CD4-positive, alpha-beta T cell treated with Interleukin-4 for 4 hours (primary cell): ENCODE results near the gene ADAMTS17.

ENCODE experiments used
- DNase-seq: peaks from one replicate; pipeline ENCODE4 v3.0.0-alpha.2; 2020

The ADAMTS17 gene

DNA sequence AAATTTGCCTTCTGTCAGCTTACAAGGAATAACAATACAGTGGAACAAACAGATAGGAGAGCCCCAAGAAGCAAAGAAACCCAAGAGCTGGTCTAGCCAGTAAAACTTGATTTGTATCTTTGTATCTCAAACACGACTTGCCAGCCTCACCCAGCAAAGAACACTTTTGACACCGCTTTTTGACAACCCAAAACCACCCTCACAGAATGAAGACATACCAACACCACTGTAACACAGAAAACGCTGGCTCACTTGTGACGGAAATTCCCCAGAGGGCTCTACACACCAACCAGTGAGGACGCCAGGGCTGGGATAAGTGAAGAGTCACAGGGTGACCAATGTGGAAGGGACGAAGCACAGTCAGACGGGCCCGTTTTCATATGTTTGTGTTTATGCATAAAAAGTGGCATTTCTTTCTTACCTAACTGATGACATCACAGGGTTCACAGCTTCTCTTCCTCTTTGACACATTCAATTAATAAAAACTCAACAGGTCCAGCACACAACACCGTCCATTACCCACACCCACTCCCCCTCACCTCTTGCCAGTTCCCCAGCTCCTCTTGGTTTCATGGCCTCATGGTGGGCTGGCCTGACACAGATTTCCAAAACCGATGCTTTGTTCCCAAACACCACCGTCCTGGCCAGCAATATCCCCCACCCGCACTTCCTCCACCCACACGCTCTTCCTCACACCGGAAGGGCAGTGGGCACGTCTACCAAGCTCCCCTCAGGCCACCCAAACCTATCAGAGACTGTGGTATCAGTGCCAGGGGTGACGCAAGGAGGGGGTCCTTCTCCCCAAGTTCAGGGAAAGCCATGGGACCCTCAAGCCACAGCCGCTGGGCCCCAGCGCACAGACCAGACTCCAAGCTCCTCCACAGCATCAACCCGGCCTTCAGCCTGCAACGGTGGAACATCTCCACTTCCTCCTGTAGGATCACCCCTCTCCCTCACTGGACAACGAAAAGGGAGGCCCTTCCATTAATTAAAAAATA is 94.2 kb downstream of the ADAMTS17 start:
- no peak for DNase-seq

DNA sequence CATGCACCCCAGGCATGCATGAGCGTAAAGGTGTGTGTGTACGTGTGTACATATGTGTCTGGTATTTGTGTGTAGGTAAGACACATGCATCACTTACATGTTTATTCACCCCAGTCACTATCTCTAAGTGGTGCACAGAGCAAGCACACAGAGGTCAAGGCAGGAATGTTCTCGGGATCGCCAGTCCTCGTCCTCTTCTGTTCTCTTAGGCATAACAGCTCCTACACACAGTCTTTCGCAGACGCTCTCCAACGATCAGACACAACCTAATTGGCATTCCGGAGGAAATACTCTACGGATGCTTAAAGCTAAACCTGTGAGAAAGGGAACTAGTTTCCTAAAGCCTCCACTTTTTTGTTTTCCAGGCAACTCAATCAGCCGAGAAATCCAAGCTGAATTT is 95.9 kb downstream of the ADAMTS17 start:
- no peak for DNase-seq

DNA sequence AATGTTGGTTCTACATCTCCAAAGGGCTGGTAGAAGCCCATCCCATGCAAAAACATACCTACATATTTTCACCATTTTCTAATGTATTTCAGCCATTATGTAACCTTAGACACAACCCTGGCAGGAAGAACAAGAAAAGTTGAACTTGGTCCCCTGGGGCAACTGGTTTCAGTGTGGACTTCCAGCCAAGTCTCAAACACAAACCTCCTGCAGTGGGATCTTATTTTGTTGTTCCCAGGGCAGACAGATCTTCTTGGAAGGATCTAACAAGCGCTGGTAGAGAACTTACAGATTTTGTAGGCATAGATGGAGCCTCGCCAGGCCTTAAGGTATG is 96.3 kb downstream of the ADAMTS17 start:
- no peak for DNase-seq

DNA sequence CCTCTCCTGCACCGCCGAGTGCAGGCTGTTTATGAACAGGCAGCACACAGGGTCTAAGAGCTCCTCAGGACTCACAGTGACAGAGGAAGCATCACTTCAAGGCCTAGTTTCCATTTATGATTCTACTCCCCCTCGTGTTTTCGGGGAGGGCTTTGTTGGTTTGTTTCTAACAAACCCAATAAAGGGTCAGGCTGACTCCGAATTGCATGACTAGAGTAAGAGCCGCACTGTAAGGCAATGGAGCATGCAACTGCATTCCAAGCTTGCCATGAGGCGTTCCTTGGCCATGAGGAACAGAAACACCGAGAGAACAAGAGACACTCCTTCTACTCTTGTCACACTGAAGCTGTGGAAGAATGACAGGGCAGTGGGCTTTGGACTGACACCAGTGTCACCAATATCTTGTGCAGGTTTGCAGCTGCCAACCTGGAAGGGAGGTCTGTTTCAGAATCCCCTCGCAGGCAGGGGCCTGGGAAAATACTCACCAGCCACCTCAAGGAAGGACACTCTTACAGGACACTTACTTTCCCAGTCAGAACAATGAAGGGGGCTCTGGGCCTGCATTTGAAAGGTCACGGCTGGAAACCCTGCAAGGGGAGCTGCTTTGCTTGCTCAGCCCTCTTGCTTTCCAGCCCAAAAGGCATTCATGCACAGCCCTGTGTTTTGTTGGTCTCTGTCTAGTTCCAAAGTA is 96.8 kb downstream of the ADAMTS17 start:
- DNase-seq = no peak

- no peak for DNase-seq
Observed at GRCh38 chr15:100242989-100243388, 98.8 kb downstream of the ADAMTS17 start.

- no peak for DNase-seq
Observed at GRCh38 chr15:100241572-100242482, 99.9 kb downstream of the ADAMTS17 start.

GRCh38 chr15:100236981-100237720 is 104.6 kb downstream of the ADAMTS17 start:
- DNase-seq = no peak

DNA sequence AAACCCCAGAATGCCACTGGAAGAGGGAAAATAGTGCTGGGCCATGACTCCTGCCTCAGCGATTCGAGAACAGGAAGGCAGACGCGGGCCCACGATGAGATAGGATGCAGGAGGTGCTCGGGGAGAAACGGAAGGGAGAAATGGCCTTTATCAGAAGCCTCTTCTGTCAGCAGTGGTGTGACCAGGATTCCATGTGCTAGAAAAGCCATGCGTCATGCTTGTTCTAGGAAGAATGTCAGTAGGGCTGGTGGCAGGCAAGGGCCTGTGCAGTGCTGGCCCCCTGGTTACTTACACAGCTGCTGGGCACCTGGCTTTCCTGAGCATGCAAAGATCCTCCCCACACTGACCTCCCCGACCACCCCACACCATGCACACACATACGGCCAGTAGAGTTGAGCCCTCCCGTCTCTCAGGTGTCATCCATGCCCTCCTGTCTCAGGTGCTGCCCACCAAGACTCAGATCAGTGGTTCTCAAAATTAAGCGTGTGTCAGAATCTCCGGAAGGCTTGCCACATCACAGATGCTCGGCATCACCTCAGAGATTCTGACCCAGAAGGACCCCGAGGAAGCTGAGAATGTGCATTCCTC is 106.7 kb downstream of the ADAMTS17 start:
- DNase-seq = no peak

- no peak for DNase-seq
Observed at GRCh38 chr15:100234158-100235029, 107.4 kb downstream of the ADAMTS17 start.

GRCh38 chr15:100230784-100231183 is 111.0 kb downstream of the ADAMTS17 start:
- no peak for DNase-seq

GRCh38 chr15:100229181-100230163 is 112.3 kb downstream of the ADAMTS17 start:
- DNase-seq = no peak

DNA sequence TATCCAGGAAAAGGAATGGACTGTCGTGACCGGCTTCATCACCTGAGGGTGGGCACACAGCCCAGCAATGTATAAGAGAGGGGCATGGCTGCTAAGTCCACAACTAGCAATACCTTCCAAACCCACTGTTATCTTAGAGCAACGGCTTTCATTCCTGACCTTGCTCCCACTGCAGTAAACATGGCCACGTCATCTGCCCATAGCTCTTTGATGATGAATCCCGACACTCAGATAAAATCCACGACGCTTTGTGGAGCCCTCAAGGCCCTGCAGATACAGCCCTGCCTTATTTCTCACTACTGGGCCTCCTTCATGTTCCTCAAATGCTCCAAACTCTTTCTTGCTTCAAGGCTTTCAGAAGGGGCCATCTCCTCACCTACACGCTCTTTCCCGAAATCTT is 114.0 kb downstream of the ADAMTS17 start:
- no peak for DNase-seq

- DNase-seq = no peak
Observed at GRCh38 chr15:100226107-100226506, 115.7 kb downstream of the ADAMTS17 start.

GRCh38 chr15:100224206-100225185 is 117.3 kb downstream of the ADAMTS17 start:
- DNase-seq = no peak

DNA sequence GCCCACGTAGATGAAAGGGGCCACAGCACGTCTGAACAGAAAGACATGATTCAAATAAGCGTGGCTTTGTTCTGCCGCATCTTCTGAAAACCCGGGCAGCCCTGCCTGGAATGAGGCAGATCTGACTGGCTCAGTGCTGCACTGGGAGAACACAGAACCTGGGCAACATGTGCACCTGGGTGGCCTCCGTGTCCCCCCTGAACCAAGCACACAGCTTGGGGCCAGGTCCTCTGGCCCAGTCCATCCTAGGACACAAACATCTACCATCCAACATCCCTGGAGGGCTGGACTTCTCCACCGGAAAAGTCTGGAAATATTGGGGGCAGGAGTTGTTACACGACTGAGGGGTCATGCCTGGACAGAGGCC is 119.4 kb downstream of the ADAMTS17 start:
- no peak for DNase-seq

DNA sequence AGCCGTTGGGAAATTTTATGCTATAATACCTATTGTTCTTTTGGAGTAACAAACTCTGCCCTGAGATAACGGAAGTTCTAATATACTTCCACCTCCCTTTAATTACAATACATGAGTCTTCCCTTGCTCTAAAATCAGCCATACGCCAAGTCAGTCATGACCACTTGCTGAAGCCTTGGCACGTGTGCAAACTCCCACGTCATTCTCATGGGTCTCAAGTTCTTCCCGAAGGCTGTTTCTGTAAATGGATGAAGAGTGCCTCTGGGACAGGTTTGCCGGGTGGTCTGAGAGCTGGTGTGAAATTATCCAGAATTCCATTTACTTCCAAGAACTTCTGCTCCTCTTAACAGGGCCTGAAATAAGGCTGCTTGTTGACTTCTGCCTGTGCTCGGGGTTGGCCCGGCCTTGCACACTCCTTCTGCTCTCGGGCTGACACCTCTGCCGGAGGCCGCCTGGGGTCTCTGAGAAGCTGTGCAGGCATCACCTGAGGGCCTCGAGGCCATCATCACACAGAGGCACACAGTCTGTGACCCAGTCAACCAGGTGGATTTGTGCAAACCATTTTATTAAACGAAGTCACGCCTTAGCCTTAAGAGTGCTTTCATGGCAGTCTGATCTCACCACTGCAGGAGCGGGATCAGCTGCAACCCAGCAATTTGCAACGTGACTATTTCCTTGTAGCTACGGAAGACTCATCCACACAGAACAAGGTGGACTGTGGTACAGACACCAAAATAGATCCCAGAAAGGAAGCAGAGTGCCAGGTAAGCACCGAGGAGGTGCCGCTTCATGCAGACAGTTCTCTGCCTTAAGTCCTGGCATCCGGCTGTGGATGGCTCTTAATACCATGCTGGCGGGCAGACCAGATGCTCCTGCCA is 120.1 kb downstream of the ADAMTS17 start:
- no peak for DNase-seq

DNA sequence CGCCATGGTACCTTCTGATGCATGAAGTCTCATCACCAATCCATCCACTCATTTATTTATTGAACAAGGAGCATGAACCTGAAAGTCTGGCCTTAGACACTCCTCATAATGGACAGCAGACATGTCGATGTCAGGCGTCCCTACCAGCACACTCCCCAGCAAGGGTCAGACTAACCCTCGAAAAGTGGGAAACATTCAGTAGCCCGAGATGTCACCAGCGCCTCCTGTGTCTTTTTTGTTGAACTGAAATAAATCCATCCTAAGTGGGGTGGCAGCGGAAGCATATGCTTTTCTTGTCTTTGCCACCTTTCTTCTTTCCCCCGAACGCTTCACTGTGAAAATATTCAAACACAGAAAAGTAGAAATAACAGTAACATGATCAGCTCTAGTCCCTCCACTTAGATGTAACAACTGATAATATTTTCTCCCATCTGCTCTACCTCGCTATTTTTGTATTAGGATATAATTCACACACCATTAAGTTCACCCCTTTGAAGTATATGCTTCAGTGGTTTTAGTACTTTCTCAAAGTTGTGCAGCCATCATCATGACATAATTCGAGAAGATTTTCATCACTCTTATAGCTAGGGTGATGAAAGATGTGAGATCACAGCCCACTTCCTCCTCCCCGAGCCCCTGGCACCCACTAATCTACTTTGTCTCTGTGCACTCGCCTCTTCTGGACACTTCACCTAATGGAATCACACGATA is 121.6 kb downstream of the ADAMTS17 start:
- DNase-seq = no peak
